NCI-H2196 treated with DMSO at 0.1 percent for 48 hours (cell line): ENCODE data around the gene LACTB.
A peak's percentile ranks its signal among the peaks of the same experiment; 100 is the strongest.
"Not testable (repeated sequence)": the region's sequence is repeated elsewhere in the genome, so short reads cannot be mapped to it uniquely, and the experiment has no call there.

Experiments used
- DNase-seq: peaks from one replicate; lab custom pipeline; 2025; ENCODE audit not compliant: unreplicated experiment; lab: John Stamatoyannopoulos, UW

The LACTB gene

DNA sequence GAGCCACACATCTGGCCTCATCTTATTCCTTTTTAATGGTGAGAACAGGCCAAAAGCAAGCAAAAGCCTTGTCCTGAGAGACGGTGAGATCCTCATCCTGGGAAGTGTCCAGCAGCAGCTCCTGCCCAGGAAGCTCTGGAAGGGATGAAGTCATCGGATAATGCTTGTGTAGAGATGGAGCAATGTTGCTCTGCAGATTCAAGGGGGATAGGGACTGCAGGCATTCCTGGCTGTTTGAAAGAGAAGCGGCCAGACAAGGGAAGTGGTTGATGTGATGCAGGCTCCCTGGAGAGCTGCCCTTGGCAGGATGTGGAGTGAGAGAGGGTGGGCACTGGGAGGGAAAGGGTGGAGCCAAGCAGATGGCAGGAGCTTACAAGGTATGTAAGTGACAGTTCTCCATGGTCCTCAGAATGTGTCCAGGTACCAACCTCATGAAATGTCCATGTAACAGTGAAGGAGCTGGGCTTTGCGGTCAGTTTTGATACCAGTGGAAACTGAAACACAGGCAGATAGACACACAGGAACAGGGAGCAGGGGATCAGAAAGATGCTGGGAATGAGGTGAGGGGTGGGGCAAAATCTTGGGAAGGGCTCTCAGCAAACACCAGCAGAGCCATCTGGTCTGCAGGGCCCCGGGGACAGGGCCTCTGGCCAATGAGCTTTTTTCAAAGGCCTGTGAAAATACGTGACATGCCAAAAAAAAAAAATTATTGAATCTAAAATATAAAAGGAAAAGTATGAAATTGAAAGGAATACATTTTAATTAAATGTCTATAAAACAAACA lies 32.2 kb upstream of the LACTB start:
- DNase-seq = no peak

GRCh38 chr15:63090472-63090871 lies 31.2 kb upstream of the LACTB start:
- no peak for DNase-seq

- no peak for DNase-seq
Measured at GRCh38 chr15:63090887-63091286, 30.8 kb upstream of the LACTB start.

DNA sequence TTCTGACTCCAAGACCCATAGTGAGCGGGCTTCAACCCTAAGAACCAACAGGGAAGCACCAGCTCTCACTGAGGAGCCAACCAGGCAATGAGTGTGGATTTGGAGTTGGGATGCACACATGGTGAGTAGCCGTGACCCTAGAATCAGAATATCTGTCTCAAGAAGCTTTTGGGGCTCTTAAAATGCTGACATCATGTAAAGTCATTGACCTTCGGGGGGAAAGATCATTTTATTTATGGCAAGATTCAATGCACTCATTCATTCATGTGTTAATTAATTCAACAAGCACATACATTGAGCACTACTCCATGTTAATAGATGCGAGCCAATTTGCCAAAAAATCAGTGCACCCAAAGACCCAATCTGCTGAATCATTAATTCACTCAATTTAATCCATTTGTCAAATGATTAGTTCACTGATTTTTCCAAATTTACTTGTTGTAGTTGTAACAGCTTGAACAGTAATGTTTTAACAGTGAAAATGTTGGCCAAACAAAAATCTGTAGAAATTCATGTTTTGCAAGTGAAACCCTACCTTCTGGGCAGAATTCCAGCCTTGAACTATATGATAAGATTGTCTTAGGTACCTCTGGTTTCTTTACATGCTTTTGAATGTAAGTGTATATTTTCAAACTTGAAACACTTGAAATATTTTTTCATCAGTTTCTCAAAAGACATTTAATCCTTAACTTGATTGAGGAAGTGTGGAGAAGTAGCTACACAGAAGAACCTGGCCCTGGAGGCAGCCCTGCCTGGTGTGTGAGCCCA lies 29.8 kb upstream of the LACTB start:
- no peak for DNase-seq

- DNase-seq = peak; percentile 31
Measured at GRCh38 chr15:63093486-63094205, 28.0 kb upstream of the LACTB start.

GRCh38 chr15:63094495-63094931 lies 27.1 kb upstream of the LACTB start:
- no peak for DNase-seq

DNA sequence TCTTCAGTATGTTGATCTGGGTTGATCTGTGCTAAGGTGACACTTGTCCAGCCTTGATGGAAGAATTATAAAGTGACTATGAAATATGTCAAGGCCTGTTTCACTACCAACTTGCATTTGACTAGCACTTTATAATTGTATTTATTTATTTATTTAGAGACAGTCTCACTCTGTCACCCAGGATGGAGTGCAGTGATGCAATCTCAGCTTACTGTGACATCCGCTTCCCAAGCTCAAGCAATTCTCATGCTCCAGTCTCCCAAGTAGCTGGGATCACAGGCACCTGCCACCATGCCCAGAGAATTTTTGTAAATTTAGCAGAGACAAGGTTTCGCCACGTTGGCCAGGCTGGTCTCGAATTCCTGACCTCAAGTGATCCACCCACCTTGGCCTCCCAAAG lies 25.5 kb upstream of the LACTB start:
- DNase-seq = no peak

- DNase-seq = not testable (repeated sequence)
Measured at GRCh38 chr15:63098901-63099300, 22.8 kb upstream of the LACTB start.

DNA sequence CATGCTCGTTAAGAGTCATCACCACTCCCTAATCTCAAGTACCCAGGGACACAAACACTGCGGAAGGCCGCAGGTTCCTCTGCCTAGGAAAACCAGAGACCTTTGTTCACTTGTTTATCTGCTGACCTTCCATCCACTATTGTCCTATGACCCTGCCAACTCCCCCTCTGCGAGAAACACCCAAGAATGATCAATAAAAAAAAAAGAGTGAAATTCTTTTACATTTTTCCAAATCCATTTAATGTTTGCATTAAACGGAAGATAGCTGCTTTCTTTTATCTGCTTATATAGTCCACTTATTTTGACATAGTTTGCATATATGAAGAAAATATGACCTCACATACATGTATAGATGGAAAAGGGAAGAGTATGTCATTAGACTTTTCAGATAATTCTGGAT lies 22.1 kb upstream of the LACTB start:
- DNase-seq = not testable (repeated sequence)

DNA sequence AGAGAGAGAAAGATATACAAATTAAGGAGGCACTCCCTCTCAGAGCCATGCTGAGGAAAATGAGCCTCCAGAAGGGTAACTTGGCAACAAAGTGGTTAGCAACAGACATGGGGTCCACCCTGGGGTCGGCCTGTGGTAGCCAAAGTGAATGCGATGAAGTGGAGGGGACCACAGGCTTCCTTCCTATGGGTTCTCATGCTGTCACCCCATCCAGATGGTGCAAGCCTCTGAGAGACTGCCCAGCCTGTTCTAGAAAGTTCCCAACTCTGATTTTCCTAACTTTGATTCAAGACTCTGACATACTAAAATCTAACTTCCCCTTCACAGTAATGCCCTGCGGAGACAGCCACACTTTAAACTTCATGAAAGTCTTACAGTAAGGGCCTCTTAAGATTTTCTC lies 18.2 kb upstream of the LACTB start:
- DNase-seq = no peak

DNA sequence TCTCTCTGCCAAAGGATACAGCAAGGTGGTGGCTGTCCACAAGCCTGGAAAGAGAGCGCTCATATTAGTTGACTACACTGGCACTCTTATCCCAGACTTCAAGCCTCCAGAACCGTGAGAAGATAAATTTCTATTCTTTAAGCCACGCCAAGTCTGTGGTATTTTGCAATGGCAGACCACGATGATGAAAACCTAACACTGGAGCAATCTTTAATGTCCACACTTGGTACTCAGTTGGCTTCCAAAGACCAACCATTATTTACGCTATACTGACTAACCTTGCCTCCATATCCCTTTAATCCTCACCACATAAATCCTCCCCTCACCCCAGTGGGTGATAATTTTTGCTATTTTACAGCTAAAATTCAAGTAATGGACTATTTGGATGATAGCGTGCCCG lies 16.9 kb upstream of the LACTB start:
- DNase-seq = no peak

GRCh38 chr15:63105354-63105753 lies 16.3 kb upstream of the LACTB start:
- not testable (repeated sequence) for DNase-seq

GRCh38 chr15:63107895-63108546 lies 13.6 kb upstream of the LACTB start:
- no peak for DNase-seq

DNA sequence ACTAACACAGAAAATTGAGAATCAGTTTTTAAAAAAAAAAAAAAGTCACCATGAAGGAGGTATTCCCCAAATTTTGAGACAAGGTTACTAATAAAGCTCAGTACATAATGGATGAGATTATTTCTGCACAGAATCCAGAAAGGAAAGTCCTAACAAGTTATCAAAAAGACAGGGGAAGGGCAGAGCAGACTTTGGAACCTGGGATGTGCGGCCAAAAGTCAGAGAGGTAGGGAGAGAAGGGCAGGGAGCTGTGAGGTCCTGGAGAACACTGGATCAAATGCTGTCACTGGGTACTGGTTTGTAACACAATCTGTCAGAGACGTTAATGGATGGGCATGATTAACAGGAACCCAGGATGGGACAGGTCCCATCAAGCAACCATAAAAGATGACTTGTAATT lies 12.2 kb upstream of the LACTB start:
- DNase-seq = no peak

DNA sequence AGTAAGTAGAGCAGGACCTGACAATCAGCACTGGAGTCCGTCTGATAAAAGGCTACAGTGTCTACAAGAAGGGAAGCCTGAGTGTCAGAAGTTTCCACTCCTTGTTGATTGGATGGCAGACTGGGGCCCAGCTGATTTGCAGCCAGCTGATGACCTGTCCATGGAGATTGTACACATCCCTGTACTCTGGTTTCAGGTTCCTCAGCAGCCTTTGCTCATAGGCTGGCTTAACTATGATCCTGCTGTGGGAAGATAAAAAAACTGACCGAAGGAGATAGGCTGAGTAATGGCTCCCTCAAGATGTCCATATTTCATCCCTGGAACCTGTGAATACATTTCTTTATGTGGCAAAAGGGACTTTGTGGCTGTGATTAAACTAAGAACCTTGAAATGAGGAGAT lies 11.7 kb upstream of the LACTB start:
- no peak for DNase-seq

DNA sequence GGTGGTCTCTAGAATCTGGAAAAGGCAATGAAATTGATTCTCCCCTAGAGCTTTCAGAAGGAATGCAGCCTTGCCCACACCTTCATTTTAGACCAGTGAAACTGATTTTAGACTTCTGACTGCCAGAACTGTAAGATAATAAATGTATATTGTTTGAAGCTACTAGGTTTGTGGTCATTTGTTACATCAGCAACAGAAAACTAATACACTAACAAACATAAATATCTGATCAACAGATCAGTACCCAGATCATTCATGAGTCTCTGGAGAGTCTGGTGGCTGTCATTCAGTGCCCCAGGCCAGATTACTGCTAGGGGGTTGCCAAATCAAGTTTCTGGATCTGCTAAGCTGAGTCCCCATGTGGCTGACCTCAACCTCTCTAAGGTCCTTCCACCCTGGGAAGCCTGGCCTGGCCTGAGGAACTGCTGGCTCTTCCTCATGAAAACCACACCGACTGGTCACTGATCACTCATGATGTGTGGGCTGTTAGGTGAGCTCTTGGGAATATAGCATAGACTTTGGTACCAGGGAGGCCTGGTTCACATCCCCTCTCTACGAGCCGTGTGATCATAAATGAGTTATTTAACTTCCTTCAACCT lies 11.1 kb upstream of the LACTB start:
- DNase-seq = no peak

- DNase-seq = no peak
Measured at GRCh38 chr15:63111481-63111880, 10.2 kb upstream of the LACTB start.

- no peak for DNase-seq
Measured at GRCh38 chr15:63112871-63113270, 8.8 kb upstream of the LACTB start.

- DNase-seq = no peak
Measured at GRCh38 chr15:63114465-63114864, 7.2 kb upstream of the LACTB start.

- no peak for DNase-seq
Measured at GRCh38 chr15:63118854-63119253, 2.8 kb upstream of the LACTB start.
